NCI-H146 (cell line): Measurements from ENCODE around the gene POTEG.
"Not testable (repeated sequence)": the region's sequence is repeated elsewhere in the genome, so short reads cannot be mapped to it uniquely, and the experiment has no call there.

Experiments used
- DNase-seq: peaks from one replicate; lab custom pipeline; 2025; lab: John Stamatoyannopoulos, UW

Gene POTEG

DNA sequence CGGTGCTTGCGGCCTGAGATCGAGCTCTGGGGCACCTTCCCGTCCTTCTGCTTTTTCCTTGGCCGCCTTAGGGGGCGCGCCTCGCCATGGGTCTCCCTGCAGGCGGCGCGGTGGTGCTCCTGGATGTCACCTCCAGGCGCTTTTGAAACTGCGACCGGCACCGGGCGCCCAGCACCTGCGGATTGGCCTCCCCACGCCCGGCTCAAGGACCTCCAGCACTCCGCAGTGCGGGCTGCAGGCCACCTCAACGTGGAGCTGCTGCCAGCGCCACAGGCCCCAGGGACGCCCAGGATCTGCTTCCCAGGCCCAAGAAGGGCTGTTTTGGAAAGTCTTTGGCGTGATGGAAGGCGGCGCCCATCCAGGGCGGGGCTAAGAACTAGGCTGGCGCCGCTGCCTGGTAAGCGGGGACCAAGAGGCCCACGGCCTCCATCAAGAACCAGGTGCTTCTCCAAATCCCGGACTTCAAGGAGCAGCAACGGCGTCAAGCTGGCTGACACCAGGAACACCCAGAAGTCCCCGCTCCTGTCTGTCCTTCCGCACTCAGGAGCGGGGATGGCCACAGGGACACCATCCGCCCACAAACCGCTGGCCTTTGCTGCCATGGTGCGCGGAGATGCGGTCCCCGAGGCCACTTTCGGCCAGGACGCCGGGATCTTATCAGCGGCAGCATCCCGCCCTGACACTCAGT, 61.2 kb downstream of the POTEG start:
- not testable (repeated sequence) for DNase-seq

DNA sequence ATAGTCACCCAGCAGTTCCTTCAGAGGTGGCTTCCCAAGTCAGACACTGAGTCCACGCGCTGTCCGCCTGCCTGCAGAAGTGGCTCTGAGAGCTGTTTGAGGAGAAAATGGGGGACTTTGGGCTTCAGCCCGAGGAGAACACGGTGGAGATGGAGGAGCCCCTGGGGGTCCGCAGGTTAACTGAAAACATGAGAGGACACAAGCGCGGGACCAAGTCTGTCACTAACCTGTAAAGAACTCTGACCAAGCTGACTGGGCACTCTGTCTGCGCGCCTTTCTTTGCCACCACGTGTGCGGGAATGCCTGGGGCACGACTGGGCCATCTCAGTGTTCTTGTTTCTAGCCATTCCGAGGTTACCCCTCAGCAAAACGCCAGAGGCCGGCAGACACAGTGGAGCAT, 62.4 kb downstream of the POTEG start:
- not testable (repeated sequence) for DNase-seq

DNA sequence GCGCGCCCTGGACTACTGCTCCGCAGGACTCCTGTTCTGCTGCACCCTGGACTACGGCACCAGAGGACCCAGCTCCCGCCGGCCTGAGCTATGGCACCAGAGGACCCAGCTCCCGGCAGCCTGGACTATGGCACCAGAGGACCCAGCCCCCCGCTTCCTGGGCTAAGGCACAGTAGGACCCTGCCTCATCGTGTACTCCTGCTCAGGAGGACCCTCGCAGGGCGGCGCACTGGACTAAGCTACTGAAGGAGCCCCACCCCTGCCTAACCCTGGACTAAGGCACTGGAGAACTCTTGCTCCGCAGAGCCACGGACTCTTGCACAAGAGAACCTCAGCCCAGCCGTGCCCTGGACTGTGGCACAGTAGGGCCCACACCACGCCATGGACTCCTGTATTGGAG, 71.3 kb downstream of the POTEG start:
- not testable (repeated sequence) for DNase-seq

DNA sequence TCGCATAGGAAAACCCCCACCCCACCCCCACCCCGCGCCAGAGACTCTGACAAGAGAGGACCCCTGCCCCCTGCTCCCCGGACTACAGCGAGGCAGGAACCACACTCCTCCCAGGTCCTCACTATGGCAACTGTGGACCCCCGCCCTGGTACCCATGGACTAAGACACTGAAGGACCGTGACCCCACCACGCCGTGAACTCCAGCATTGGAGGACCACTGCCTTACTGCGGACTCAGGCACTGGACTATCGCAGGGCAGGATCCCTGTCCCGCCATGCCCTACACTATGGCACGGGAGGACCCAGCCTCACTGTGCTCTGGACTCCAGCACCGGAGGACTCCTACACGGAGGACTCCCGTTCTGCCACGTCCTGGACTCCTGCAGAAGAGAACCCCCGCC, 71.8 kb downstream of the POTEG start:
- not testable (repeated sequence) for DNase-seq

DNA sequence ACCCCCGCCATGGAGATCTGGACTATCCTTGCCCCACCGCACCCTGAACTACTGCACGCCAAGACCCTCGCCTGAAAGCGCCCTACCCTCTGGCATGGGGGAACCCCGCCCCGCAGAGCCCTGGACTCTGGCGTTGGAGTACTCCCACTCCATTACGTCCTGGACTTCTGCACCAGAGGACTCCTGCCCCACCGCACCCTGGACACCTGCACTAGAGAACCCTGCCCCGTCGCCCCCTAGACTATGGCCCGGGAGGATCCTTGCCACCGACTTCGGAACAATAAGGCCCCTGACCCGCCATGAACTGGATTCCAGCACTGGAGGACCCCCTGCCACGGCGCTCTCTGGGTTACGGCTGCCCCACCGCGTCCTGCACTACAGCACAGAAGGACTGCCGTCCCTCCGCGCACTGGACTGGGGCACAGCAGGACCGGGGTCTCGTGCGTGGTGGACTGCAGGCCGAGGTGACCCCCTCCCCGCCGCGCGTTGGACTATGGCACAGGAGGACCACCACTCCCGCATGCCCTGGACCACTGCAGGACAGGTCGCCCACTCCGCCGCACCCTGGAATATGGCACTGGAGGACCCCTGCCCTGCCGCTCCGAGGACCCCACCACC, 72.4 kb downstream of the POTEG start:
- DNase-seq, result not testable (repeated sequence)

DNA sequence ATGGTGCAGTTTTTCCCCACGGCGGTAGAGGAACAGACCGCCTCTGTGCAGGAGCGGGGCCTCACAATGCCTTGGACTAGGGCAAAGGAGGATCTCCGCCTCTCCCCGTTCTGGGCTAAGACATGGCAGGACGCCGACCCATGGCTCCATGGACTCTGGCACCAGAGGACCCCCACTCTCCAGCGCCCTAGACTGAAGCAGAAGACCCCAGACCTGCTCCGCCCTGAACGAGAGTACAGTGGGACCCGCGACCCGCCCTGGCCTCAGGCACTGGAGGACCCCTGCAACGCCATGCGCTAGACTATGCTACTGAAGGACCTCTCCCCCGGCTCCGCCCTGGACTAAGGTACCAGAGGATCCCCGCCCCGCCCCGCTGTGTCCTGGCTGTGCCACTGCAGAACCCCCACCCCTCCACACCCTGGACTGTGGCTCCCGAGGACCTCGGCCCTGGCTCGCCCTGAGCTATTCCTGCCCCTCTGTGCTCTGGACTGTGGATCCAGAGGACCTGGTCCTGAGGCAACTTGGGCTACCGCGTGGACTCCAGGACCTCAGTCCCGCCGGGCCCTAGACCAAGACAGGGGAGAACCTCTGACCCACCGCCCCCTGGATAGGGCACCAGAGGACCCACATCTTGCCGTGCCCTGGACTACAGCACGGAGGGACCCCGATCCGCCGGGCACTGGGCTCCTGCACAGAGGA, 73.1 kb downstream of the POTEG start:
- not testable (repeated sequence) for DNase-seq
